ENCODE results near the gene RBFOX2.
A peak's percentile ranks its signal among the peaks of the same experiment; 100 is the strongest.
"Not testable (repeated sequence)": the region's sequence is repeated elsewhere in the genome, so short reads cannot be mapped to it uniquely, and the experiment has no call there.

RBFOX2 gene, protein sequence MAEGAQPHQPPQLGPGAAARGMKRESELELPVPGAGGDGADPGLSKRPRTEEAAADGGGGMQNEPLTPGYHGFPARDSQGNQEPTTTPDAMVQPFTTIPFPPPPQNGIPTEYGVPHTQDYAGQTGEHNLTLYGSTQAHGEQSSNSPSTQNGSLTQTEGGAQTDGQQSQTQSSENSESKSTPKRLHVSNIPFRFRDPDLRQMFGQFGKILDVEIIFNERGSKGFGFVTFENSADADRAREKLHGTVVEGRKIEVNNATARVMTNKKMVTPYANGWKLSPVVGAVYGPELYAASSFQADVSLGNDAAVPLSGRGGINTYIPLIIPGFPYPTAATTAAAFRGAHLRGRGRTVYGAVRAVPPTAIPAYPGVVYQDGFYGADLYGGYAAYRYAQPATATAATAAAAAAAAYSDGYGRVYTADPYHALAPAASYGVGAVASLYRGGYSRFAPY

DNA sequence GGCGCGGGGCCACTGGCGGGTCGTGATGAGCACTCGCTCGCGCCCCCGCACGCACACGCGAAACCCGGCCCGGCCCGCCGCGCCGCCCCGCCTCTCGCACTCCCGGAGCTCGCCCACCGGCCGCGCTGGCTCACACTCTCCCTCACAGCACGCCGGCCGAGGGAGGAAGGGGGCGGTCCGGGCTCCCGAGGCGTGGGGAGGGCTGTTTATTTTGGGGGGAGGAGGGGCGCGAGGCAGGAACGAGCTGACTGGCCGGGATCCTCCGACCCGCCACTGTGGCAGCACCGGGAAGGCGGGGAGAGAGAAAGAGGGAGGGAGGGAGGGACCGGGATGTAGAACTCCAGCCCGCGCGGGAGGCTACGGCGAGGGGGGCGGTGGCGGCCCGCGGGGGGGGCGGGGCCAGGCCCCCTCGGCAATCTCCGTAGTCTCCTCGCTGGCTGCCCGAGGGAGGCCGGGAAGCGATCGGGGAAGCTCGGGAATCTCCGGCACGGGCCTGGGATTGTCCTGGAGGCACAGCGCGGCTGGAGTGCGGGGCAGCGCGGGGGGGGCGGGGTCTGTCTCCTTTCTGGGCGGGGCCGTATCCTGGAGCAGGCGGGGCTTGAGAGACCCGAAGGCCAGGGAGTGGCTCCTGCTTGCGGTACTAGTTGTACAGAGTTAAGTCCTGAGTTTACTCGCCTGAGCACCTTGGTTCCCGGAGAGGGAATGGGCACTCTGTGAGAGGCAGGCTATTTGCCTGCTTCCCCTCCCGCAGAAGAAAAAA is at the start of gene RBFOX2:
Gene RBFOX2 (minus strand): TSS at position 179 of the 760 bp plus-strand sequence. CDS start 399 bp downstream, outside the sequence.
- DNase-seq: peak; percentile 65

DNA sequence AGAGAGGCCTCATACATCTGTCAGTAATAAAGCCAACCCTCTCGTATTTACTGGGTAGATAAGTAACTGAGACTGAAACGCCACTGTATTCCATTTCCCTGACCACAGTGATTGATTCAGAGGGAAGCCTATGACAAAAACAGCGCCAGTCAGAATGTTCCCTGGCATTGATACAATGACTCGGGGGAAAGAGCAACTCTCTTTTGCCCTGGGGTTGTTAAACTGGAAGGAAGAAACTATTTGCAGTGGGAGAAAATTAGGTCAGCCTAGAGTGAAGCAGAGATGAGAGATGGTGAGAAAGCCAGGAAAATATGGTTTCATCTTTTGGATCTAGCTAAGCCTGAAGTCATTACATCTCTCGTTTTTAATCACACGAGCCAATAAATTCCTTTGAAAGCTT is 48.6 kb upstream of the RBFOX2 start:
- no peak for DNase-seq

DNA sequence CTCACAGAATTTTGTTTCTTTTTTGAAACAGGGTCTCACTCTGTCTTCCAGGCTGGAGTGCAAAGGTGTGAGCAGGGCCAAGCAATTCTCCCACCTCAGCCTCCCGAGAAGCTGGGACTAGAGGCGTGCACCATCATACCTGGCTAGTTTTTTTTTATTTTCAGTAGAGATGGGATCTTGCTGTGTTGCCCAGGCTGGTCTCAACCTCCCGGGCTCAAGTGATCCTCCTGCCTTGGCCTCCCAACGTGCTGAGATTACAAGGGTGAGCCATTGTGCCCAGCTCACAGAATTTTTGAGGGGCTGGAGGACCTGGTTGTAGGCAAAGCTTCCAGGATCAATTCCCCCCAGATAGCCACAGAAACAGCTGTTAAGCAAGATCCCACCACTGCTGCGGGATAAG is 47.1 kb upstream of the RBFOX2 start:
- DNase-seq: no peak

DNA sequence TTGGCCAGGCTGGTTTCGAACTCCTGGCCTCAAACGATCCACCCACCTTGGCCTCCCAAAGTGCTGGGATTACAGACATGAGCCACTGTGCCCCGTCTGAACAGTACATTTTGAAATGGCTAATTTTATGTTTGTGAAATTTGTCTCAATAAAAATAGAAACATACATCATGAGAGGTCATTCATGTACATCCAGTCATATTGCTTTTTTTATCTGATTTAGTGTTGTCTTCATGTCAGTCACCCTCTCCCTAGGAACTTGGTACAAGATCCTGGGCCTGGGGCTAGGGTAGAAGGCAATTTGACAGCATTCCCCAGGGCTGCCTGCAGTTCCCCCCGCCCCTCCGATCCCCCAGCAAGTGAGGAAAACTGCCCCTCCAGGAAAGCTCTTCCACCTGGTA is 46.6 kb upstream of the RBFOX2 start:
- no peak for DNase-seq

DNA sequence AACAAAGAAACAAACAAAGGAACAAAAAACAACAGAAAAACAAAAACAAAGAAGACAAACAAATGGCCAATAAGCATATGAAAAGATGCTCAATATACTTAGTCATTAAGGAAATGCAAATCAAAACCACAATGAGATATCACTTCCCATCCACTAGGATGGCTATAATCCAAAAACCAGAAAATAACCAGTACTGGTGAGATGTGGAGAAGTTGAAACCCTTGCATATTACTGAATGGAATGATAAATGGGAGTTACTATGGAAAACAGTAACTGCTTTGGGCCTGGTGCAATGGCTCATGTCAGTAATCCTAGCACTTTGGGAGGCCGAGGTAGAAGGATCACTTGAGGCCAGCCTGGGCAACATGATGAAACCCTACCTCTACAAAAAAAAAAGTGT is 44.9 kb upstream of the RBFOX2 start:
- DNase-seq: no peak

DNA sequence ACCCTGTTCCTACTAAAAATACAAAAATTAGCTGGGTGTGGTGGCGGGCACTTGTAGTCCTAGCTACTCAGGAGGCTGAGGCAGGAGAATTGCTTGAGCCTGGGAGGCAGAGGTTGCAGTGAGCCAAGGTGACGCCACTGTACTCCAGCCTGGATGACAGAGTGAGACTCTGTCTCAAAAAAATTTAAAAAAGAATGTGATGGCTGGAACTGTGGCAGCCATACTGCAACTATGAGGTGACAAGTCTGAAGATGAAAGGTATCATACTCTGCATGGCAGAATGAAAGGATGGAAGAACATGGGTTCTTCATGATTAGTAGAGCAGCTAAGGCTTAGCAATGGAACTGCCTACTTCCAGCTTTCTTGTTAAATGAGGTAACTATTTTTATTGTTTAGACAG is 42.0 kb upstream of the RBFOX2 start:
- not testable (repeated sequence) for DNase-seq

DNA sequence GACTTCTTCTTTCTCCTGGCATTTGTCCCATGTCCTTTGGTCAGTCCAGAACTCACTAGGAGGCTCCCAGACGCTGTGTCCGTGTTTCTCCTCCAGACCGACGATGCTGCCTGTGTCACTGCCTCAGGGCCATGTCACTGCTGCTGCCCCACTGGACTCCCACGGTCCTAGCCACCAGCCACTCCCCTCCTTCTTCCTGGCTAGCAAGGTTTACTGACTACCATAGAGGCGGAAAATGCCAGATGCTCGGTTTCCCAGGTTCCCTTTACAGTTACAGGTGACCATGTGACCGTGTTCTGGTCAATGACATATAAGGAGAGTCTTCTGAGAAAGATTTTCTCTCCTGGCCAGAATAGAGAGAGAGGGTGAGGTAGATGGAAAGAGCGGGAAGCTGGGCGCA is 40.7 kb upstream of the RBFOX2 start:
- DNase-seq: no peak

DNA sequence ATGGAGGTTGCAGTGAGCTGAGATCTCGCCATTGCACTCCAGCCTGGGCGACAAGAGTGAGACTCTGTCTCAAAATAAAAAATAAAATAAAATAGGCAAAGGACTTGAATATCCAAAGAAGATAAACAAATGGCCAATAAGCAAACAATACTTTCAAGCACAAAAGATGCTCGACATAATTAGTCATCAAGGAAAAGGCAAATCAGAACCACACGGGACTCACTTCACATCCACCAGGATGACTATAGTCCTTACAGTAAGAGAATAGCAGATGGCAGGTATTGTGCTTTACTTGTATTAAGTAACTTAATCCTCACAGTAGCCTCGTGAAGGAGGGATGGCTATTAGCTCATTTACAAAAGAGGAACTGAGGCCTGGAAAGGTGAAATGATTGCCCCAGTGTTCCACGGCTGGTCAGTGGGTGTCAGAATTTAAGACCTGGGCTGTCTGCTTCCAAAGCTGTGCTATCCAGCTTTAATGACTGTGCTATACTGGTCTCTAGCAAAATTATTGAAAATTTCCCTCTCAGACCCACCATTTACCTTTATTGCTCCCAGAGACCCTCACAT is 40.2 kb upstream of the RBFOX2 start:
- no peak for DNase-seq

DNA sequence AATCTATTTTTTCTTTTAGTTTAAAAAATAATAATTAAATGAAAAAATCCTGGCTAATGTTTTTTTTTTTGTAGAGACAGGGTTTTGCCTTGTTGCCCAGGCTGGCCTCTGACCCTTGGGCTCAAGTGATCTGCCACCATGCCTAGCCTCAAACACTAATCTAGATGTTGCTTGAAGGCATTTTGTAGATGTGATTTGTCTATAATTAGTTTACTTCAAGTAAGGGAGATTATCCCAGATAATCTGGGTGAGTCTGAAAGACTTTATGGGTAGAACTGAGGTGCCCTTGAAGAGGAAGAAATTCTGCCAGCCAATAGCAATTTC is 38.6 kb upstream of the RBFOX2 start:
- DNase-seq: no peak

DNA sequence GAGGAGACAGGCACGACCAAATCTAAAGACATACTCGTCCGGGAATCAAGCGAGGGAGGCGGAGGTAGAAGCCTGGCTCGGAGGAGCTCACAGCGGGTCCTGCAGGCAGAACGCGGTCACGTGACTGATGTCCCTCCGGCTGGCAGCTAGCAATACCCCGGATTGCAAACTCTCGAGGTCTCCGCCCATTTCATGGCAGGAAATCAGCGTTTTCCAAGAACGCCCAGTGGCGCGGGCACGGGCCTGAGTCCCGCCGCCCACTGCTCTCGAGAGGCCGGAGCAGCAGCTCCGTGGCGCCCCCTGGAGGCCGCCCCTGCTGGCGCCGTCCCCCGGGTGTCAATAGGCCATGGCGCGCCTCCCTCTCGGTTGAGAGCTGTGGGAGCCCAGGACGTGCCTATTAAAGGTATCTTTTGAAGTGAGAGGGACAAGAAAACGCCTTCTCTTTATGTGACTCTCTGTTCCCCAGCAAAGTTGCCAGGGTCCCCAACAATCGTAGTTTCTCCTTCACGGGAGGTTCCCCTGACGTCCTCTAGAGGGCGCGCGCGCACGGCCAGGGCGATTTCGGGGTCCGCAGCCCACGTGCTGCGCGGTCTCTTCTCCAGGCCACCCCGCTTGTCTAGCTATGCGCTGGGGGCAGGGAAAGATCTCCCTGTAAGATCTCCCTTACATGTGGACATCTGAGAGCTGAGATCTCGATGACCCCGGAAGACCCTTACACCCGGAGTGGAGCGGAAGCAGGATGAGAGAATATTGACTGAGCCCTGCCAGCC is 37.3 kb upstream of the RBFOX2 start:
- DNase-seq: peak; percentile 64

DNA sequence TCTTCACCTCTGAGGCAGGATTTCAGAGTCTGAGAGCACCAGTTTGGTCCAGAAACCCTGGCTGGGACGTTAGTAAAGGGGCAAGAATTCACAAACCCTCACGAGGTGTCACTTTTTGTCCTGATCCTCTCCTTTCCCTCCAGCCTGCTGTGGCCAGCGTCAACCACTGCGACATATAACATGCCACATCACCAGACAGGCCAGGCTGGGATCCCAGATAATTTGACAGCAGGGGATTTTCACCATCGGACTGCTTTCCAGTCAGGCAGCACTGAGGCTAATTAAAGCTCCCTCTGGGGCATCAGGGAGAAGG is 36.8 kb upstream of the RBFOX2 start:
- no peak for DNase-seq

DNA sequence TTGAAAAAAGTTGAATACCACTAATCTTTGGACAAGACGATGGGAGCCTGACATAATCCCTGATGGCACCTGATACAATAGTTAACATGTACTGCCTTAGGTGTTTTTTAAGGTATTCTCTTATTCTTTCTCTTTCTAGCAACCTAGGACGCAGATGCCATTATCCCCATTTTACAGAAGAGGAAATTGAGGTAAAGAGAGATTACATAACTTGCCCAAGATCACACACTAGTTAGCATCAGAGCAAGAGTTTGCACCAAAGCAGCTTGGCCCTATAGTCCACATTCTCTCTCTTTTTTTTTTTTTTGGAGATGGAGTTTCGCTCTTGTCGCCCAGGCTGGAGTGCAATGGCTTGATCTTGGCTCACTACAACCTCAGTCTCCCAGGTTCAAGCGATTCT is 35.7 kb upstream of the RBFOX2 start:
- DNase-seq: no peak

DNA sequence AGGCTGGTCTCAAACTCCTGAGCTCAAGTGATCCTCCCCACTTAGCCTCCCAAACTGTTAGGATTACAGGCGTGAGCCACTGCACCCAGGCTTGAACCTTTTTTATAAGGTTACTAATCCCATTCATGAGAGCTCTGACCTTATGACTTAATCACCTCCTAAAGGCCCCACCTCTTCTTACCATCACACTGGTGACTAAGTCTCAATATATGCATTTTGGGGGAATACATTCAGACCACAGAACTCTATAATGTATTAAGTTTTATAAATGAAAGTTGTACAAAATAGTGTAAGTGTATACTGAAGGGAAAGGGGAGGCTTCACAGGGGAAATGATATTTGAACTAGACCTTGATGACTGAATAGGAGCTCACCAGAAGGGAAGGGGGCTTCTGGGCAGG is 28.4 kb upstream of the RBFOX2 start:
- no peak for DNase-seq

DNA sequence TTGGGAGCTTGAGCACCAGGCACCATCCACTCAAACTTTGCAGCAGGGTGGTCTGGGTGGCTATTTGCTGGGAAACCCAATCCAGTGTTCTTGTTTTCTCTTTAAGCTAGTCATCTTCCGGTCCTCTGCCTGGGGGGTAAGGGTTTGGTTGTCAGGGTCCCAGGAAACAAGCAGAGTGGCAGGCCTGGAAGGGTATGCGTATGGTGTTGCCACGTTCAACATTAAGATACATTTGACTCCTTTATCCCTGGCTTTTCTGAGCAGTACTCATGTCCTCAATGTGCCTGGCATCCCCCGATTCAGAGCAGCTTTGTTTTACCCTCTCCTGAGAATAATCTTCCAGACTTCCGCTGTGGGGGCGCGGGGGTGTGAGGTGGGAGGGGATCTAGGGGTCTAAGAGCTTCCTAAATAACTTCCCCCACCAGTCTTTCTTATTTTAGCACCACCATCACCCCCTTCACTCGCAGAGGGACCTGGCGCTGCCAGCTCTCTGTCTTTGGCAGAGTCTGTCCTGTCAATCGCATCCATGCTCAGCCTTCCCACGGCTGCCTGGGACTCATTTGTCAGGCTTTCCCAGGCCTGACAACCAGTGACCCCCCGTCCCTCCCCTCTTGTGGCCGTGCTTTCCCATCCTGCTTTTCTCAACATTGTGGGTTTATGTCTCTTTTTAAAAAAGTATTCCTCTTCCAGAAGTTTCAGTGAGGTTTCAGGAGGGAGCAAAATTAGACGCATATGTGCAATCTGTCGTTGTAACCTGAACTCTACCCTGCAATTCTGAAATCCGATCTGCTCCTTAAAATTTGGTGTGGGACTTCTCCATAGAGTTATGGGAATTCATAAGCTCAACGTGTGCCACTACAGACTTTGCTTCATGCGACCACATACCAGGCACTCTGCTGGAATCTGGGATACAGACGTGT is 27.0 kb upstream of the RBFOX2 start:
- no peak for DNase-seq

DNA sequence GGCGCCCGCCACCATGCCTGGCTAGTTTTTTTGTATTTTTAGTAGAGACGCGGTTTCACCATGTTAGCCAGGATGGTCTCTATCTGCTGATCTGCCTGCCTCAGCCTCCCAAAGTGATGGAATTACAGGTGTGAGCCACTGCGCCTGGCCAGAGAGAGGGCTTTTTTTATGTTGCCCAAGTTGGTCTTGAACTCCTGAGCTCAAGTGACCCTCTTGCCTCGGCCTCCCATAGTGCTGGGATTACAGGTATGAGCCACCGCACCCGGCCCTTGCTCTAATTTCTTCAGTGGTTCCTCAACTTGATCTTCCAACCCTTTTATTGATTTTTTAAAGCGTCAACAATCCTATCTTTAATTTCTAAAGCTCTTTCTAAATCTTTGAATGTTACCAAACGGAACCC is 25.8 kb upstream of the RBFOX2 start:
- not testable (repeated sequence) for DNase-seq

DNA sequence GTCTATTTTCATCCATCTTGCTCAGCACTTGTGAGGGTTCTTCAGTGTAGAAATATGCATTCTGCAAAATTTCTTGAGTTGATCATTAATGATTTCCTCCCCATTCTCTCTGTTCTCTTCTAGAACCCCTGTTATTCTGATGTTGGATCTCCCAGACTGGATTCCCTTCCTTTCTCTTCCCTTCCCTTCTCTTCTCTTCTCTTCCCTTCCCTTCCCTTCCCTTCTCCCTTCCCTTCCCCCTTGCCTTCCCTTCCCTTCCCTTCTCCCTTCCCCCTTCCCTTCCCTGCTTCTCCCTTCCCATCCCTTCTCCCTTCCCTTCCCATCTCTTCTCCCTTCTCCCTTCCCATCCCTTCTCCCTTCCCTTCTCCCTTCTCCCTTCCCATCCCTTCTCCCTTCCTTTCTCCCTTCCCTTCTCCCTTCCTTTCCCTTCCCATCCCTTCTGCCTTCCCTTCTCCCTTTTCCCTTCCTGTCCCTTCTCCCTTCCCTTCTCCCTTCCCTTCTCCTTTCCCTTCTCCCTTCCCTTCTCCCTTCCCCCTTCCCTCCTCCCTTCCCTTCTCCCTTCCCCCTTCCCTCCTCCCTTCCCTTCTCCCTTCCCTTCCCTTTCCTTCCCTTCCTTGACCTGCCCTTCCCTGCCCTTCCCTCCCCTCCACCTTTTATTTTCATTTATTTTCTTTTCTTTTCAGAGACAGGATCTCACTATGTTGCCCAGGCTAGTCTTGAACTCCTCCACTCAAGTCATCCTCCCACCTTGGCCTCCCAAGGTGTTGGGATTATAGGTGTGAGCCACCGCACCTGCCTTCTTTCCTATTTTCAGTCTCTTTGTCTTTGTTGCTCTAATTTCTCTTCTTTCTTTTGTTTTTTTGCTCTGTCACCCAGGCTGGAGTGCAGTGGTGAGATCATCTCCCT is 24.9 kb upstream of the RBFOX2 start:
- DNase-seq: no peak

DNA sequence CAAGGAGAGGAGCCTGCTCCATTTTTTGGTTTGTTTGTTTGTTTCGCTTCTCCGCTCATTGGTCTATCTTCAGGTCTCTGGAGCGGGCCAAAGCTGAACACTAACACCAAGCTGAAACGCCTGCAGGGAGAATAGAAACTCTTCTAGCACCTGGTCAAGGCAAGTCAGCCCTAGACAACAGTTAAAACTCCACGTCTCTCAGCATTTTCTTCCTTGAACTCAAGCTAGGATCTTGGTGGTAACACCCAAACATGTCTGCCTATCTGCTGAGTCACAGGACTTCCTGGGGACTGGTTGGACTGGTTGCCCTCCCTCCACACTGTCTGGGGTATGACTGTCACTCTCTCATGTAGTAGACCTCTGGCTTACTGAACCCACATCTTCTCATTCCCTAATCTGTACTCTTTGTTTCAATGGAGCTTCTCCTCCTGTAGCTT is 23.9 kb upstream of the RBFOX2 start:
- no peak for DNase-seq

DNA sequence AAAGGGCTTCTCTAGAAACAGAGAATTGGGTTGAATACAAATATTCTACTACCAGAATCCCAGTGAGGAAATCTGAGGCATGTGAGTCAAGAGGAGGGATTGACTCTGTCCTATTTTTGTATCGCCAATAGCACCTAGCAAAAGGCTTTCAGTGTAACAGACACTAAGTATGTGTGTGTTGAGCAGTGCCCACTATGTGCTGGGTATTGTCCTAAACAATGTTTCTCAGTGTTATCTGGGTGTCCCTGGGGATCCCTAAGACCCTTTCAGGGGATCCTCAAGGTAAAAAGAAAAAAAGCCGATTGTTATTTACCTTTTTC is 21.0 kb upstream of the RBFOX2 start:
- DNase-seq: no peak

DNA sequence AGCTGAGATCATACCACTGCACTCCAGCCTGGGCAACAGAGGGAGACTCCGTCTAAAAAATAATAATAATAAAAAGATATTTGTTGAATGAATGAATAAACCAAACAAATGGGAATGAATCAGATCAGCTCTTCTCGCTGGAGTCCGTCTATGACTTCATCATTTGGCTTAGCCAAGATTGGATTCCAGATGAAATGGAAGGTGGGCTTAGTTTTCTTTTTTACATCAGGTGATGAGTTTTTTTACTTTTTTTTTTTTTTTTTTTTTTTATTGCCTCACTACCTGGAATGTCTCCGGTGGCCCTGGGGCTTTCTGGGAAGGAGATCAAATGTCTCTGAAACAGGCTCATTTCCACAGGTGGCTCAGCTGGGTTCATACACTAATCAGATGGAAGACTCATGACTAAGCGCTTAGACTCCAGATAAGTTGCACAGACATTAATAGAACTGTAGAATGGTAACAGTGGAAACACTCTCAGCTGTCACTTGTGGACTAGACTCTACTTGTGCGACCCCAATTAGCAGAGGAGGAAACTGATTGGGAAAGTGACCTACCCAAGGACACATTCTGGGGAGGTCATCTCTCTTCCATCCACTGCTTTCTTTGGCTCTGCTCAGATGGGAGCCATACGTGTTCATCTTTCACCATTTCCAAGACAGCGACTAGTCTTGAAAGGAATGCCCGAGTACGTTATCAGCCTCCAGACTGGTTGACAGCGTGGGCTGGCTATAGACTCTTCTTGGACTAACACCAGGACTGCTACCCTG is 20.5 kb upstream of the RBFOX2 start:
- no peak for DNase-seq

DNA sequence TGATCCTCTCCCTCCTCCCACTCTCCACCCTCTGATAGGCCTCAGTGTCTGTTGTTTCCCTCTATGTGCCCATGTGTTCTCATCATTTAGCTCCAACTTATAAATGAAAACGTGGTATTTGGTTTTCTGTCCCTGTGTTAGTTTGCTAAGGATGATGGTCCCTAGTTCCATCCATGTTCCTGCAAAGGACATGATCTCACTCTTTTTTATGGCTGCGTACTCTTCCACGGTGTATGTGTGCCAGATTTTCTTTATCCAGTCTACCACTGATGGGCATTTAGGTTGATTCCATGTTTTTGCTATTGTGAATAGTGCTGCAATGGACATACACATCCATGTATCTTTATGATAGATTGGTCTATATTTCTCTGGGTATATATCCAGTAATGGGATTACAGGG is 15.9 kb upstream of the RBFOX2 start:
- not testable (repeated sequence) for DNase-seq

DNA sequence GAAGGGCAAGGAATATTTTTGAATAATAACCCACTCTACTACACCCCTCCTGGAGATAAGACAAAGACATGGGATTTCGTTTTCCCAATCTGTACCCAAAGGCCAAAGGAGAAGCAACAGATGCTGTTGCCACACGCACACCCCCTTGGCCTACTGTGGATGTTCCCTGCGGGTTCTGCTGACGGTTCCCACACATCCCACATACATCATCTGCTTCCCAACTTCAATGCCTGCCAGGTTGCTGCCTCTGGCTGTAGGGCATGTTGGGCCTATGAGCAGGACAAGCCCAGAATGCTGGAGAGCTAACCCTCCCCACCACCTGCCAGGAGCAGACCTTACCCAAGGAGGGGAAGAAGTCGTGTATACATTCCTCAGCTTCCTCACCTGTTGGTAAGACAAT is 13.6 kb upstream of the RBFOX2 start:
- DNase-seq: no peak

All from CD4-positive, alpha-beta T cell treated with Interleukin-21 for 1 hour (primary cell).